ENCODE measurements around the gene CNNM4.
"Not testable (repeated sequence)": the region's sequence is repeated elsewhere in the genome, so short reads cannot be mapped to it uniquely, and the experiment has no call there.

Gene CNNM4

DNA sequence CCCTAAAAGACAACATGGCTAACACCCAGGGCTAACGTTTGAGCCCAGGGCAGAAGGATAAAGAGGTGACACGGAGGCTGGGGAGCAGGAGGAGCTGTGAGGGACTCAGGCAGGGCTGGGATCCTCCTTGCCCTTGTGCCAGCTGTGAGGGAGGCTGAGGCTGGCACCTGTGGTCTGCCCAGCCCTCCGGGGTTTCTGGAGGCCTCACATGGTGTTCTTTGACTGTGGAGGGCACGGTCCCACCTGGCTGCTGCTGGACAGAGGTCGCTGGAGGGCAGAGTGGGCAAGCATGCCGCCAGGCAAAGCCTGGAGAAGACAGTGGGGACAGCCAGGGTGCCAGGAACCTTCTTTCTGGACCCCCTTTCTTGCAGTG lies 28.5 kb downstream of the CNNM4 start:
- TF ChIP-seq, protein P1, sequence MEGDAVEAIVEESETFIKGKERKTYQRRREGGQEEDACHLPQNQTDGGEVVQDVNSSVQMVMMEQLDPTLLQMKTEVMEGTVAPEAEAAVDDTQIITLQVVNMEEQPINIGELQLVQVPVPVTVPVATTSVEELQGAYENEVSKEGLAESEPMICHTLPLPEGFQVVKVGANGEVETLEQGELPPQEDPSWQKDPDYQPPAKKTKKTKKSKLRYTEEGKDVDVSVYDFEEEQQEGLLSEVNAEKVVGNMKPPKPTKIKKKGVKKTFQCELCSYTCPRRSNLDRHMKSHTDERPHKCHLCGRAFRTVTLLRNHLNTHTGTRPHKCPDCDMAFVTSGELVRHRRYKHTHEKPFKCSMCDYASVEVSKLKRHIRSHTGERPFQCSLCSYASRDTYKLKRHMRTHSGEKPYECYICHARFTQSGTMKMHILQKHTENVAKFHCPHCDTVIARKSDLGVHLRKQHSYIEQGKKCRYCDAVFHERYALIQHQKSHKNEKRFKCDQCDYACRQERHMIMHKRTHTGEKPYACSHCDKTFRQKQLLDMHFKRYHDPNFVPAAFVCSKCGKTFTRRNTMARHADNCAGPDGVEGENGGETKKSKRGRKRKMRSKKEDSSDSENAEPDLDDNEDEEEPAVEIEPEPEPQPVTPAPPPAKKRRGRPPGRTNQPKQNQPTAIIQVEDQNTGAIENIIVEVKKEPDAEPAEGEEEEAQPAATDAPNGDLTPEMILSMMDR (IDR thresholded peaks at IDR 0.05; ENCODE audit: low read length, missing control alignments), result no peak
- H3K4me3 ChIP-seq (replicated peaks; ENCODE audit: low read depth, low read length), result no peak overlapping the region
- DNase-seq (ENCODE audit: low read depth), result no peak

DNA sequence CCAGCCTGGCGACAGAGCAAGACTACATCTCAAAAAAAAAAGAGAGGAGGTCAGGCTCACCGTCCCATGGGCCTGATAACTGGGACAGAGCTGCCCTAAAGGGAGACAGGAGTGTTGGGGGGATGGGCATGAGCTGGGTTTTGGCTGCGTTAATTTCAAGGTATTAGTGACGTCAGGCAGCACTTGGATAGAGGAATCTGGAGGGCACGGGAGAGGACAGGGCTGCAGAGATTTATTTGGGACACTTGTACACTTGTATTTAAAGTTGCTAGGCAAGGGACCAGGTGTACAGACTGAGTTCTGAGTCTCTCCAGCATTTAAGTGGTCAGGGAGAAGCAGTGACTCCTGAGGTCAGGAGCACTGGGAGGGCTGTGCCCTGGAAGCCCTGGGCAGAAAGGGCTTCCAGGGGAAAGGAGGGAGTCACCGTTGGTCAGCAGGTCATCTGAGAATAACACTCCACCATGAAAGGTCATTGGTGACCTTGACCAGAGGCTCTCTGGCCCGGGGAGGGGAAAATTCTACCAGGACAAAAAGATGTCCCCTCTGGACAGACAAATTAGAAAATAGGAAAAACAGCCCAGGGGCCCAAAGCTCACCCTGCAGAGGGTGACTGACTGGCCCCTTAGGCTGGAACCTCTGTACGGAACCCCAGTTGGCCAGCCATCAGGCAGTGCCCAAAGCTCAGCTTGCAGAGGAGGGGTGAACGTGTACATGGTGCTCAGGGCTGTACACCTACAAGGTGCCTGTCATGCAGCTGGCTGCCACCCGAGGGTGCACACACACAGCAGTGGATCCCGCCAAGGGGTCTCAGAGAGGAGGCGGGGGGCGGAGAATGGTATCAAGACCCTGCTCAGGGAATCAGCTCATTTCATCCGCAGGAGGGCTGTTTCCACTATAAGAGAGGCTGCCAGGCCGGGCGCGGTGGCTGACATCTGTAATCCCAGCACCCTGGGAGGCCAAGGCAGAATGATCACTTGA lies 32.4 kb downstream of the CNNM4 start:
- no peak for DNase-seq (ENCODE audit: low read depth)
- TF ChIP-seq, protein P1 (IDR thresholded peaks at IDR 0.05; ENCODE audit: low read length, missing control alignments), result no peak
- no peak overlapping the region for H3K4me3 ChIP-seq (replicated peaks; ENCODE audit: low read depth, low read length)

DNA sequence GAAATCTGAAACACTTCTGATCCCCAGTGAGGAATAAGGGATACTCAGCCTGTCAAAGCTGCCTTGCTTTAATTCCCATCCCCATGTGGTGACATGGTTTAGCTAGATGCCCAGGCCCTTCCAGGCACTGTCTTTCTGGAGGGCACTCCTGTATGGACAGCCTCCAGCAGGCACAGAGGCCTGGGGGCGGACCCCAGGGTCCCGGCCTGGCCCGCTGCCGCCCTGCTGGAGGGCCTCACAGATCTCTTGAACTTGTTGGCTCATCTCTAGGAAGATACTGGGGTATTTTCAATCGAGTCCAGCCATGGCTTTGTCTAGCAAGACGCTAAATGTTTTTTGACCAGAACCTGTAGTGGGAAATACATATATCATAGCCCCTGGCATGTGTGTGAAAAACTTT lies 34.4 kb downstream of the CNNM4 start:
- no peak for DNase-seq (ENCODE audit: low read depth)
- H3K4me3 ChIP-seq (replicated peaks; ENCODE audit: low read depth, low read length), result no peak overlapping the region
- TF ChIP-seq, protein P1 (IDR thresholded peaks at IDR 0.05; ENCODE audit: low read length, missing control alignments), result no peak

DNA sequence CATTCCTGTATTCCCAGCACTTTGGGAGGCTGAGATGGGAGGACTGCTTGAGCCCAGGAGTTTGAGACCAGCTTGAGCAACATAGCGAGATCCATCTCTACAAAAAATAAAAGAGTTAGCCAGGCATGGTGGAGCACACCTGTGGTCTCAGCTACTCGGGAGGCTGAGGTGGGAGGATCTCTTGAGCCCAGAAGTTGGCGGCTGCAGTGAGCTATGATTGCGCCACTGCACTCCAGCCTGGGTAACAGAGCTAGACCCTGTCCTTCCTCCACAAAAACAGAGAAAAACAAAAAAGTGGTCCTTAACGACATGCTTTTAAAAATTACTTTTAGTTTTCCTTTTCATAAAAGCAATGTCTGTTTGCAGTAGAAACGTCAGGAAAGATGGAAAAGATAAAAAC lies 35.8 kb downstream of the CNNM4 start:
- DNase-seq (ENCODE audit: low read depth); H3K4me3 ChIP-seq (replicated peaks; ENCODE audit: low read depth, low read length): not testable (repeated sequence)

DNA sequence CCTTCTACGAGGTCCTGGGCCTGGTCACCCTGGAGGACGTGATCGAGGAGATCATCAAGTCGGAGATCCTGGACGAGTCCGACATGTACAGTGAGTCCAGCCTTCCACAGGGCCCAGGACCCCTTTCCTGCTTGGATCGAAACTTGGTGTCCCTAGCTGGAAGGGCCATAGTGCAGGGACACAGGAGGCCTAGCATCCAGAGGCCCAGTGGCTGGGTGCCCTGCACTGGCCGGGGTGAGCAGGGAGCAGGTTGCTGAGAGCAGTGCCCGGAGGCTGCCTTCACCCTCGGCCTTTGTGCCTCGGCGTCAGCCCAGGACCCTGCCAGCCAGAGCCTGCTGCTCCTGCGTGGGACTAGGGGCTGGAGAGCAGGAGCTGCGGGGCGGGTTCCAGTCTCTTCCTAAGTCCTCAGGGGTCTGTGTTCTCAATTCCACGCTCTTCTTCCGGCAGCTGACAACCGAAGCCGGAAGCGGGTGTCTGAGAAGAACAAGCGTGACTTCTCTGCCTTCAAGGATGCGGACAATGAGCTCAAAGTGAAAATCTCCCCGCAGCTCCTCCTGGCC lies 36.4 kb downstream of the CNNM4 start:
- TF ChIP-seq, protein P1 (IDR thresholded peaks at IDR 0.05; ENCODE audit: low read length, missing control alignments), result no peak
- no peak overlapping the region for H3K4me3 ChIP-seq (replicated peaks; ENCODE audit: low read depth, low read length)

DNA sequence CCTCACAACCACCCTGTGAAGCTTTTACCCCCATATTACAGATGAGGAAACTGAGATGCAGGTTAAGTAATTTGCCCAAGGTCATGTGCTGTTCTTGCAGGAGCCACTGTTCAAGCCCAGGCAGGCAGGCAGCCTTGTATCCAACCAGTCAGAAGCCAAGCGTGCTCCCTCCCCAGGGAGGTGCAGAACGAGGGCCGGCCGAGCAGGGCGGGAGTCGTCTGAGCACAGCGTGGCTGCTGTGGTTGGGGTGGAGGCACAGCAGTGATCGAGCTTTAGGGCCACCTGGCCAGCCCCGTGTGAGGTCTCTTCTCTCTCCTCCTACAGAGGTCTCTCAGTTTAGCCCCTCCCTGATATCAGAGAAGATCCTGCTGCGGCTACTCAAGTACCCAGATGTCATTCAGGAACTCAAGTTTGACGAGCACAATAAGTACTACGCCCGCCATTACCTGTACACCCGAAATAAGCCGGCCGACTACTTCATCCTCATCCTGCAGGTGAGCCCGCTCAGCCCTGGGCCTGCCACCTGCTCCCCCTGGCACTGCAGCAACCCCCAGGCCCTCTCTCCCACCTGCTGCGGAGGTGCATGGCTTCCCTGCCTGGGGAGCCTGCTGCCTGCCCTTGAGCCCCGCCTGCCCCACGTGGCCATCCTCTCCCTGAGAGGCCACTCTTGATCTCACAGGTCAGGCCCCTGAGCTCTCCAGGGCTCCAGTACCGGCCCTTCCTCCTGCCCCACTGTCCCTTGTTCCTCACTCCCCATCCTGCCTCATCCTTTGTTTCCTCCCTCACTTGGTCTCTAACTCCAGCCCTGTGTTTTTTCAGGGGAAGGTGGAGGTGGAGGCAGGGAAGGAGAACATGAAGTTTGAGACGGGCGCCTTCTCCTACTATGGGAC lies 38.3 kb downstream of the CNNM4 start:
- H3K4me3 ChIP-seq (replicated peaks; ENCODE audit: low read depth, low read length), result no peak overlapping the region
- DNase-seq (ENCODE audit: low read depth), result no peak
- TF ChIP-seq, protein P1 (IDR thresholded peaks at IDR 0.05; ENCODE audit: low read length, missing control alignments), result no peak

More for the DNA sequence above, 36.4 kb downstream of the CNNM4 start:
- no peak for DNase-seq (ENCODE audit: low read depth)

DNA sequence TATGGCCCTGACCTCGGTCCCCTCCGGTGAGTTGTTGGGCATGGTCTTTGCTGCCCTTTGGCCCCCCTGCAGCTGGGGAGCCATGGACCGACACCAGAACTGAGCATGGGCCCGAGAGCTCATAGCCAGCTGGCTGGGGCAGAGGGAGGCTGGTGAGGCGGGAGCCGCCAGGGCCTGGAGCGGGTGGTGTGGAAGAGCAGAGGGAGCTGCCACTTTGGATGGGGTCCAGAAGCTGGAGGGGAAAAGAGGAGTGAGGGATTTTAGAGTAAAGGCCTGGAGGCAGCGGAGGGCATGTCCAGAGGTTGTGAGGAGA lies 38.9 kb downstream of the CNNM4 start:
- no peak for DNase-seq (ENCODE audit: low read depth)
- H3K4me3 ChIP-seq (replicated peaks; ENCODE audit: low read depth, low read length), result no peak overlapping the region
- TF ChIP-seq, protein P1 (IDR thresholded peaks at IDR 0.05; ENCODE audit: low read length, missing control alignments), result no peak
